ENCODE measurements around the gene GMDS.

Gene GMDS

DNA sequence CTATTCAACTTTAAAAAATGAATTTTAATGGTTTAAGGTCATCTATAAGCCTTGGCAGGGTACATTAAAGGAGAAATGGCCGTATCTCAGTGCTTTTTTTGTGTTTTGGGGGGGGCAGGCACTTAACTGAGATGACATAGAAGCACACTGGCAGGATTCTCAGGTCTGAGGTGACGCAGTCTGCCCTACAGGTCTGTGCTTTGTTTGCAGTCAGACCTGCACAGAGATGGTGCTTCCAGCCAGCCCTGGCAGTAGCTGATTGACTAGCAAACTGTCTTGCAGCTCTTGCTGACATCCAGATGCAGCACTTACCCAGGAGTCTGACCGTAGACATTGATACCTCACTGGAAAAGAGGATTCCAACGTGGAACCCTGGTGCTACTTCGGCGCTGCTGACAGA, 386.5 kb downstream of the GMDS start:
- Histone ChIP-seq H3K9me3 (ENCODE audit: control insufficient read depth, low read length) (no peaks in the 10 kb centered on the region), H3K9ac (no peak overlapping the region)
- TF ChIP-seq, protein P1, sequence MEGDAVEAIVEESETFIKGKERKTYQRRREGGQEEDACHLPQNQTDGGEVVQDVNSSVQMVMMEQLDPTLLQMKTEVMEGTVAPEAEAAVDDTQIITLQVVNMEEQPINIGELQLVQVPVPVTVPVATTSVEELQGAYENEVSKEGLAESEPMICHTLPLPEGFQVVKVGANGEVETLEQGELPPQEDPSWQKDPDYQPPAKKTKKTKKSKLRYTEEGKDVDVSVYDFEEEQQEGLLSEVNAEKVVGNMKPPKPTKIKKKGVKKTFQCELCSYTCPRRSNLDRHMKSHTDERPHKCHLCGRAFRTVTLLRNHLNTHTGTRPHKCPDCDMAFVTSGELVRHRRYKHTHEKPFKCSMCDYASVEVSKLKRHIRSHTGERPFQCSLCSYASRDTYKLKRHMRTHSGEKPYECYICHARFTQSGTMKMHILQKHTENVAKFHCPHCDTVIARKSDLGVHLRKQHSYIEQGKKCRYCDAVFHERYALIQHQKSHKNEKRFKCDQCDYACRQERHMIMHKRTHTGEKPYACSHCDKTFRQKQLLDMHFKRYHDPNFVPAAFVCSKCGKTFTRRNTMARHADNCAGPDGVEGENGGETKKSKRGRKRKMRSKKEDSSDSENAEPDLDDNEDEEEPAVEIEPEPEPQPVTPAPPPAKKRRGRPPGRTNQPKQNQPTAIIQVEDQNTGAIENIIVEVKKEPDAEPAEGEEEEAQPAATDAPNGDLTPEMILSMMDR (IDR thresholded peaks at IDR 0.05) = no peak

DNA sequence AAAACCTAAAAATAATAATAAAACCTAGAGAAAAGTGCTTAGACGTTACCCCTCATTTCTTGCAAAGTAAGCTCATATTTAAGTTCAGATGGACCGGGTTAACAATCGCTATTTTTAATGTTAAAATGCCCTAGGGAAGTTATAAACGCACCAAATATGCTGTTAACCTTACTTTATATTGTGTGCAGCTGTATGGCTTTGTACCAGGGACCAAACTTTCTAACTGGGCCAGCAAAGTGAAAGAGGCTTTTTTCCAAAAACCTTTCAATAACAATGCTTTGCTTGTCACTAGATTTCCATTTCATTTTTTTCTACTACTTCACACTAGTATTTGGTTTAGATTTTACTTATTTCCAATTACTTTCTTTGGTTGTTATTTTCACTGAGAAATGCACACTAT, 387.2 kb downstream of the GMDS start:
- no peak overlapping the region for H3K4me3 ChIP-seq (ENCODE audit: low read depth, low read length)
- TF ChIP-seq, protein P1 (IDR thresholded peaks at IDR 0.05) = no peak
- no peak overlapping the region for H3K27ac ChIP-seq
- H3K4me1 ChIP-seq = no peaks in the 10 kb centered on the region
- H2AFZ ChIP-seq = no peak overlapping the region
- no peaks in the 10 kb centered on the region for H3K27me3 ChIP-seq (ENCODE audit: control insufficient read depth, insufficient read depth, low read length)
- H3K4me2 ChIP-seq (ENCODE audit: low read length) = no peak overlapping the region
- no peaks in the 10 kb centered on the region for H3K36me3 ChIP-seq (ENCODE audit: control insufficient read depth, insufficient read depth, low read length)
- no peaks in the 10 kb centered on the region for H3K79me2 ChIP-seq
- no peak overlapping the region for H3K9ac ChIP-seq
- no peaks in the 10 kb centered on the region for H3K9me3 ChIP-seq (ENCODE audit: control insufficient read depth, low read length)

More for the DNA sequence above, 386.5 kb downstream of the GMDS start:
- no peak overlapping the region for H2AFZ ChIP-seq
- H3K79me2 ChIP-seq = no peaks in the 10 kb centered on the region
- H3K4me3 ChIP-seq (ENCODE audit: low read depth, low read length) = no peak overlapping the region
- no peak overlapping the region for H3K27ac ChIP-seq
- no peaks in the 10 kb centered on the region for H3K27me3 ChIP-seq (ENCODE audit: control insufficient read depth, insufficient read depth, low read length)
- H3K36me3 ChIP-seq (ENCODE audit: control insufficient read depth, insufficient read depth, low read length) = no peaks in the 10 kb centered on the region
- no peak overlapping the region for H3K4me2 ChIP-seq (ENCODE audit: low read length)
- H3K4me1 ChIP-seq = no peaks in the 10 kb centered on the region

DNA sequence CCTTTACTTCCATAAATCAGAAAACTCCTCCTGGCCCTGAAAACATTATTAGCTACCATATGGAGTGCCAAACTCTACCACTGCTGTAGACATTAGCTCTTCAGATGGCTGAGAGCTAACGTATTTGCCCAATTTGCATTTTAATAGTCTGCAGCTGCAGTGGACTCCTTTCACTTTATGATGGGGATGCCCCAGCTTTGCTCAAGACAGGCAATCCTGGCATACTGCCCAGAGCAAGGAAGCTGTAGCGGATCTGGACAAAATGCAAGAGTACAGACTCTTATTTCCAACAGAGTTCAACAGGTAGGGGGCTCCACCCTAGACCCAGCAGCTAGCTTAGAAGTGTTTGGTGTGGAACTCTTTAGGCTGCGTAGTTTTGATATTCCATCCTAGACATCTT, 389.0 kb downstream of the GMDS start:
- Histone ChIP-seq H3K4me1 (no peaks in the 10 kb centered on the region), H3K27ac (no peak overlapping the region), H2AFZ (no peak overlapping the region), H3K79me2 (no peaks in the 10 kb centered on the region), H3K27me3 (ENCODE audit: control insufficient read depth, insufficient read depth, low read length) (no peaks in the 10 kb centered on the region), H3K9me3 (ENCODE audit: control insufficient read depth, low read length) (no peaks in the 10 kb centered on the region), H3K4me3 (ENCODE audit: low read depth, low read length) (no peak overlapping the region), H3K36me3 (ENCODE audit: control insufficient read depth, insufficient read depth, low read length) (no peaks in the 10 kb centered on the region), H3K9ac (no peak overlapping the region), H3K4me2 (ENCODE audit: low read length) (no peak overlapping the region)
- TF ChIP-seq, protein P1 (IDR thresholded peaks at IDR 0.05) = no peak

DNA sequence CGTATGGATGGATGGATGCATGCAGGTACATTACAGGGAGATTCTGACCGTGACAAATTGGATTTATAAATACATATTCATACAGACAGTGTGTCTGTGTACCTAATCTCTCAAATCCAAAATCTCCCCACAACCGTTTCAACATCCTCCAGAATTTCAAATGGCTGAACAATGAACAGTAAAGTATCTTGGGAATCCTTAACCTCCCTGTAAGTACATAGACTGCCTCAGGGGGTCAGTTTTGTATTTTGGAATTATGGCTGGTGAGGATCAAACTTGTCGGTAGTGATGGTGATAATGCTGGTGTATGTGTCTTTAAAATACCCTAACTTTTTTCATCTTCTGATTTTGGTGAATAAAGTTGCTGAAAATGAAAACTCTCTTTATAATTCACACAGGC, 389.5 kb downstream of the GMDS start:
- H3K27me3 ChIP-seq (ENCODE audit: control insufficient read depth, insufficient read depth, low read length) = no peaks in the 10 kb centered on the region
- no peaks in the 10 kb centered on the region for H3K9me3 ChIP-seq (ENCODE audit: control insufficient read depth, low read length)
- TF ChIP-seq, protein P1 (IDR thresholded peaks at IDR 0.05) = no peak
- H3K4me3 ChIP-seq (ENCODE audit: low read depth, low read length) = no peak overlapping the region
- no peak overlapping the region for H3K9ac ChIP-seq
- no peak overlapping the region for H2AFZ ChIP-seq
- H3K4me2 ChIP-seq (ENCODE audit: low read length) = no peak overlapping the region
- no peaks in the 10 kb centered on the region for H3K79me2 ChIP-seq
- H3K4me1 ChIP-seq = no peaks in the 10 kb centered on the region
- no peak overlapping the region for H3K27ac ChIP-seq
- H3K36me3 ChIP-seq (ENCODE audit: control insufficient read depth, insufficient read depth, low read length) = no peaks in the 10 kb centered on the region

DNA sequence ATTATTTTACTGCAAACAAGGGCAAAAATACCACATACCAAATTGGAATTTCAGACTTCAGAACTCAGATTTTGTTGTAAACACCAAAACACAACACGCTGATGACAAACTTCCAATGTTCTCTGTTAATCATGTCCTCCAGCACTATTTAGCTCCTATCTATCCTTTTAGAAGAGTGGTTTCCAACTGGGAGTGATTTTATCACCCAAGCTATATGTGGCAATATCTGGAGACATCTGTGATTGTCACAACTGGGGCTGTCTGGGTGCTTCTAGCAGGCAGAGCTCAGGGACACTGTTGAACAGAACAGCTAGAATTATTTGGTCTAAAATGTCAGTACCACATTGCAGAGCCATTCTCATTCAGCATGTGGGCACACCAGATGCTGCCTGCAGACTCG, 391.1 kb downstream of the GMDS start:
- TF ChIP-seq, protein P1 (IDR thresholded peaks at IDR 0.05) = no peak
- H3K79me2 ChIP-seq = no peaks in the 10 kb centered on the region

More for the DNA sequence above, 391.1 kb downstream of the GMDS start:
- Histone ChIP-seq H3K4me1 (no peaks in the 10 kb centered on the region), H3K27ac (no peak overlapping the region), H3K36me3 (ENCODE audit: control insufficient read depth, insufficient read depth, low read length) (no peaks in the 10 kb centered on the region), H3K9ac (no peak overlapping the region), H3K9me3 (ENCODE audit: control insufficient read depth, low read length) (no peaks in the 10 kb centered on the region), H2AFZ (no peak overlapping the region), H3K4me3 (ENCODE audit: low read depth, low read length) (no peak overlapping the region), H3K27me3 (ENCODE audit: control insufficient read depth, insufficient read depth, low read length) (no peaks in the 10 kb centered on the region), H3K4me2 (ENCODE audit: low read length) (no peak overlapping the region)
